Spinal cord (tissue), 10 donors: ENCODE data around the gene CFAP46. TPM values are rescaled to one million over a fixed set of nuclear protein-coding genes. Genes with fewer than 3 reads are reported as not detected.
"Not testable (repeated sequence)": the region's sequence is repeated elsewhere in the genome, so short reads cannot be mapped to it uniquely, and the experiment has no call there.

Source experiments
- DNase-seq, 6 donors: peaks; one replicate each; pipeline versions ENCODE4 v3.0.0 to v3.0.0-alpha.2; 2013 to 2015; ENCODE audit warnings: low spot score in 6 of 6, low read depth in 4 of 6
- H3K27ac ChIP-seq: one replicate; pipeline ENCODE4 v1.5.1; 2013; ENCODE audit warnings: low read depth, low read length, control low read depth
- H3K27me3 ChIP-seq: one replicate; pipeline ENCODE4 v1.6.1; 2013; ENCODE audit warnings: low read length; ENCODE audit not compliant: control insufficient read depth, insufficient read depth
- H3K36me3 ChIP-seq: one replicate; pipeline ENCODE4 v1.6.1; 2013; ENCODE audit warnings: low read length; ENCODE audit not compliant: control insufficient read depth, insufficient read depth
- H3K4me1 ChIP-seq: one replicate; pipeline ENCODE4 v1.6.1; 2013; ENCODE audit warnings: low read length; ENCODE audit not compliant: control insufficient read depth, insufficient read depth
- H3K4me3 ChIP-seq: one replicate; pipeline ENCODE4 v1.5.1; 2013; ENCODE audit warnings: low read depth, low read length, control low read depth
- H3K9me3 ChIP-seq: one replicate; pipeline ENCODE4 v1.6.1; 2013; ENCODE audit warnings: low read length; ENCODE audit not compliant: control insufficient read depth, insufficient read depth
- WGBS: methylation state at CpG from one replicate; pipeline ENCODE4 v1.1.5; 2013; ENCODE audit warnings: missing lambda C conversion rate; ENCODE audit not compliant: insufficient coverage; 5-methylcytosine and 5-hydroxymethylcytosine counted together
- polyA plus RNA-seq, 2 donors: library from polyadenylated mRNA; unstranded; fragments of 120-200 nt; gene quantifications; one replicate each; pipeline ENCODE4 v1.2.1, GENCODE V29; 2013; ENCODE audit not compliant: insufficient read length in 2 of 2
- total RNA-seq, 2 donors: library from RNA; depleted of rRNA in 1 of 2; stranded (reverse); fragments of 120-200 nt in 1 of 2; fragments of >200 nt in 1 of 2; gene quantifications; one replicate each; pipeline versions ENCODE4 v1.2.3 to v1.2.4, GENCODE V29; 2013 to 2014
- donor health status: healthy.

CFAP46 gene
- total and polyA plus RNA-seq, 4 donors: 5.3 to 14.3 (median 13.2) TPM

GRCh38 chr10:132923384-132923783, 19.0 kb downstream of the CFAP46 start:
- not testable (repeated sequence) for H3K4me1 ChIP-seq, H3K4me3 ChIP-seq, H3K27me3 ChIP-seq, H3K9me3 ChIP-seq, DNase-seq, H3K27ac ChIP-seq
- 76% methylated on average over 7 of the region's 7 CpGs for WGBS
- peaks cover 94% of the 10 kb centered on the region for H3K36me3 ChIP-seq

- H3K4me3 ChIP-seq: no peak overlapping the region
- no peaks in the 10 kb centered on the region for H3K27me3 ChIP-seq
- peaks cover 91% of the 10 kb centered on the region for H3K36me3 ChIP-seq
- 94% methylated on average over 17 of the region's 17 CpGs for WGBS
- no peak overlapping the region for H3K27ac ChIP-seq
- H3K4me1 ChIP-seq: no peaks in the 10 kb centered on the region
- DNase-seq: no peak
- no peaks in the 10 kb centered on the region for H3K9me3 ChIP-seq
These were observed 19.5 kb downstream of the CFAP46 start for GRCh38 chr10:132922872-132923271.

- Histone ChIP-seq H3K4me1 (no peaks in the 10 kb centered on the region), H3K9me3 (no peaks in the 10 kb centered on the region), H3K27me3 (no peaks in the 10 kb centered on the region), H3K4me3 (no peak overlapping the region), H3K36me3 (peaks cover 88% of the 10 kb centered on the region), H3K27ac (no peak overlapping the region)
- 91% methylated on average over 49 of the region's 52 CpGs for WGBS
- no peak for DNase-seq
These were observed 20.3 kb downstream of the CFAP46 start for GRCh38 chr10:132921818-132922807.

- peaks cover 89% of the 10 kb centered on the region for H3K36me3 ChIP-seq
- WGBS: 93% methylated on average over 18 of the region's 18 CpGs
- no peaks in the 10 kb centered on the region for H3K27me3 ChIP-seq
- H3K4me3 ChIP-seq: no peak overlapping the region
- H3K27ac ChIP-seq: no peak overlapping the region
- no peaks in the 10 kb centered on the region for H3K9me3 ChIP-seq
- no peak for DNase-seq
- no peaks in the 10 kb centered on the region for H3K4me1 ChIP-seq
These were observed 21.3 kb downstream of the CFAP46 start for GRCh38 chr10:132921086-132921485.

- DNase-seq: no peak
- Histone ChIP-seq H3K4me1 (no peaks in the 10 kb centered on the region), H3K27me3 (no peaks in the 10 kb centered on the region), H3K4me3 (no peak overlapping the region), H3K36me3 (peaks cover 84% of the 10 kb centered on the region), H3K27ac (no peak overlapping the region), H3K9me3 (no peaks in the 10 kb centered on the region)
- WGBS: 91% methylated on average over 38 of the region's 38 CpGs
These were observed 22.1 kb downstream of the CFAP46 start for GRCh38 chr10:132920101-132920925.

GRCh38 chr10:132919374-132920100, 22.8 kb downstream of the CFAP46 start:
- Histone ChIP-seq H3K36me3 (peaks cover 83% of the 10 kb centered on the region), H3K9me3 (no peaks in the 10 kb centered on the region), H3K4me1 (no peaks in the 10 kb centered on the region), H3K27ac (no peak overlapping the region), H3K4me3 (no peak overlapping the region), H3K27me3 (no peaks in the 10 kb centered on the region)
- 93% methylated on average over 45 of the region's 45 CpGs for WGBS
- DNase-seq: no peak

- peaks cover 76% of the 10 kb centered on the region for H3K36me3 ChIP-seq
- H3K4me3 ChIP-seq: no peak overlapping the region
- whole genome bisulfite sequencing: 87% methylated on average over 32 of the region's 34 CpGs
- H3K9me3 ChIP-seq: no peaks in the 10 kb centered on the region
- H3K27ac ChIP-seq: no peak overlapping the region
- H3K27me3 ChIP-seq: no peaks in the 10 kb centered on the region
- no peaks in the 10 kb centered on the region for H3K4me1 ChIP-seq
- peak in 2 of 6 donors; percentile 26 to 38 for DNase-seq
These were observed 23.6 kb downstream of the CFAP46 start for GRCh38 chr10:132918617-132919373.

GRCh38 chr10:132918264-132918616, 24.1 kb downstream of the CFAP46 start:
- Histone ChIP-seq H3K36me3 (peaks cover 78% of the 10 kb centered on the region), H3K4me3 (no peak overlapping the region), H3K27ac (no peak overlapping the region), H3K27me3 (no peaks in the 10 kb centered on the region), H3K9me3 (no peaks in the 10 kb centered on the region), H3K4me1 (no peaks in the 10 kb centered on the region)
- WGBS: 100% methylated on average over 5 of the region's 19 CpGs
- no peak for DNase-seq
